Peyer's patch (tissue), 4 donors: Measurements from ENCODE around the gene ZBTB16.

Source experiments
- CTCF ChIP-seq, 6 experiments: fragments of 450-650 bp in 4 of 6; fragments of 200-600 bp in 2 of 6; sonication (generic) in 1 of 6; IDR thresholded peaks; one replicate each; pipeline ENCODE4 v1.5.1; 2017 to 2019; ENCODE audit warnings: antibody characterized with exemption in 6 of 6, mild to moderate bottlenecking in 3 of 6, moderate library complexity in 1 of 6
- POLR2A ChIP-seq, 2 donors: fragments of 450-650 bp; IDR thresholded peaks; one replicate each; pipeline ENCODE4 v1.5.1; 2017; ENCODE audit warnings: antibody characterized with exemption in 2 of 2, mild to moderate bottlenecking in 2 of 2, moderate library complexity in 2 of 2

GRCh38 chr11:114183044-114183511 lies 123.6 kb downstream of the ZBTB16 start:
- no peak for TF ChIP-seq CTCF (IDR thresholded peaks at IDR 0.05)
- TF ChIP-seq POLR2A (IDR thresholded peaks at IDR 0.05), result peak in 1 of 2 donors; percentile 19
